Right lobe of liver (tissue), 6 donors: Measurements from ENCODE around the gene CTSD. TPM values are rescaled to one million over a fixed set of nuclear protein-coding genes. Genes with fewer than 3 reads are reported as not detected.

Experiments used
- ATAC-seq, 4 donors: fragments of 200-7000 bp; cut with Tn5 transposase; one replicate each; pipeline ENCODE4 v1.9.1; 2020; ENCODE audit warnings: mild to moderate bottlenecking in 4 of 4, moderate library complexity in 4 of 4
- DNase-seq, 3 donors: peaks; one replicate each; pipeline ENCODE4 v3.0.0-alpha.2; 2020
- H3K27ac ChIP-seq, 3 donors: fragments of 200-600 bp; one replicate each; pipeline ENCODE4 v1.8.0; 2022
- H3K27me3 ChIP-seq, 2 donors: fragments of 200-600 bp; one replicate each; pipeline ENCODE4 v1.8.0; 2022
- H3K36me3 ChIP-seq, 4 donors: fragments of 200-600 bp; sonication (generic) in 1 of 4; one replicate each; pipeline versions ENCODE4 v1.5.1 to v1.8.0; 2017 to 2022; ENCODE audit warnings: control low read depth in 1 of 4
- H3K4me1 ChIP-seq, 4 donors: fragments of 200-600 bp; sonication (generic) in 1 of 4; one replicate each; pipeline versions ENCODE4 v1.5.1 to v1.8.0; 2017 to 2022; ENCODE audit warnings: control low read depth in 1 of 4
- H3K4me3 ChIP-seq, 3 donors: fragments of 200-600 bp; one replicate each; pipeline ENCODE4 v1.8.0; 2022
- H3K9me3 ChIP-seq, 4 donors: fragments of 200-600 bp; sonication (generic) in 1 of 4; one replicate each; pipeline versions ENCODE4 v1.5.1 to v1.8.0; 2017 to 2022; ENCODE audit warnings: control low read depth in 1 of 4
- POLR2A ChIP-seq: fragments of 450-650 bp; IDR thresholded peaks from one replicate; pipeline ENCODE4 v1.6.1; 2017; ENCODE audit warnings: antibody characterized with exemption, mild to moderate bottlenecking
- WGBS: methylation state at CpG from one replicate; pipeline ENCODE4 v1.1.6; 2018; ENCODE audit warnings: low coverage, low lambda C conversion rate; ENCODE audit not compliant: insufficient coverage; ENCODE audit errors: missing lambda C conversion rate; 5-methylcytosine and 5-hydroxymethylcytosine counted together
- intact Hi-C, 2 donors: fragments of 100-400 bp; cut with DNase I; formaldehyde crosslinking; loops; one replicate each; pipeline versions ENCODE4 v1.11.2 to v1.14.1; 2022
- total RNA-seq, 6 experiments: library from RNA; depleted of rRNA in 2 of 6; stranded (reverse); fragments of >200 nt in 2 of 6; fragmentation: NEBNext Ultra II Directional in 3 of 6; extraction: Animal tissue kit (Norgen Biotek cat#: 25700) in 3 of 6; gene quantifications; one replicate each; pipeline versions ENCODE4 v1.1.0 to v1.2.4, GENCODE V29; 2016 to 2023
- TF ChIP-seq, protein P1 (sequence below), 4 donors: fragments of 200-600 bp in 3 of 4; fragments of 450-650 bp in 1 of 4; IDR thresholded peaks; one replicate each; pipeline versions ENCODE4 v1.5.1 to v1.8.0; 2016 to 2022; ENCODE audit warnings: antibody characterized with exemption in 4 of 4, mild to moderate bottlenecking in 2 of 4
- donor health status: DM: no; HTN: yes; CAD: no.
- donor health status: DM: no; HTN: no; CAD: no.
- donor health status: DM: no; HTN: no; CAD: no.
- donor health status: DM: no; HTN: yes; CAD: no.
- donor health status: DM: no; HTN: yes; CAD: no.

CTSD gene
- total RNA-seq, 6 experiments from 2014 or later, result 515 to 1,549 (median 1,009) TPM

DNA sequence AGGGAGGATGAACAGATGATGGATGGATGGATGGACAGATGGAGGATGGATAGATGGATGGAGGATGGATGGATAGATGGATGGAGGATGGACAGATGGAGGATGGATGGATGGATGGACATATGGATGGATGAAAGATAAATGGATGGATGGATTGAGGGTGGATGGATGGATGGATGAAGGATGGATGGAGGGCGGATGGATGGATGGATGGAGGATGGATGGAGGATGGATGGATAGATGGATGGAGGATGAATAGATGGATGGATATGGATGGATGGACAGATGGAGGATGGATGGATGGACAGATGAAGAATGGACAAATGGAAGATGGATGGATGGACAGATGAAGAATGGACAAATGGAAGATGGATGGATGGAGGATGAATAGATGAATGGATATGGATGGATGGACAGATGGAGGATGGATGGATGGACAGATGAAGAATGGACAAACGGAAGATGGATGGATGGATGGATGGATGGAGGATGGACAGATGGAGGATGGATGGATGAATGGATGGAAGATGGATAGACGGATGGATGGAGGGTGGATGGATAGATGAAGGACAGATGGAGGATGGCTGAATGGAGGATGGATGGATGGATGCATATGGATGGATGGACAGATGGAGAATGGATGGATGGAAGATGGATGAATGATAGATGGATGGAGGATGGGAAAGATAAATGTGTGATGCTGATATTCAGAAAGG, 20.7 kb downstream of the CTSD start:
- Histone ChIP-seq H3K36me3 (no peaks in the 10 kb centered on the region), H3K27ac (no peak overlapping the region), H3K4me1 (no peaks in the 10 kb centered on the region), H3K27me3 (no peaks in the 10 kb centered on the region), H3K4me3 (no peak overlapping the region), H3K9me3 (no peaks in the 10 kb centered on the region)
- TF ChIP-seq POLR2A, result no peak
- TF ChIP-seq, protein P1, sequence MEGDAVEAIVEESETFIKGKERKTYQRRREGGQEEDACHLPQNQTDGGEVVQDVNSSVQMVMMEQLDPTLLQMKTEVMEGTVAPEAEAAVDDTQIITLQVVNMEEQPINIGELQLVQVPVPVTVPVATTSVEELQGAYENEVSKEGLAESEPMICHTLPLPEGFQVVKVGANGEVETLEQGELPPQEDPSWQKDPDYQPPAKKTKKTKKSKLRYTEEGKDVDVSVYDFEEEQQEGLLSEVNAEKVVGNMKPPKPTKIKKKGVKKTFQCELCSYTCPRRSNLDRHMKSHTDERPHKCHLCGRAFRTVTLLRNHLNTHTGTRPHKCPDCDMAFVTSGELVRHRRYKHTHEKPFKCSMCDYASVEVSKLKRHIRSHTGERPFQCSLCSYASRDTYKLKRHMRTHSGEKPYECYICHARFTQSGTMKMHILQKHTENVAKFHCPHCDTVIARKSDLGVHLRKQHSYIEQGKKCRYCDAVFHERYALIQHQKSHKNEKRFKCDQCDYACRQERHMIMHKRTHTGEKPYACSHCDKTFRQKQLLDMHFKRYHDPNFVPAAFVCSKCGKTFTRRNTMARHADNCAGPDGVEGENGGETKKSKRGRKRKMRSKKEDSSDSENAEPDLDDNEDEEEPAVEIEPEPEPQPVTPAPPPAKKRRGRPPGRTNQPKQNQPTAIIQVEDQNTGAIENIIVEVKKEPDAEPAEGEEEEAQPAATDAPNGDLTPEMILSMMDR (IDR thresholded peaks at IDR 0.05), result no peak
- ATAC-seq (no peak), DNase-seq (no peak)
- WGBS, result 58% methylated on average over 3 of the region's 3 CpGs
- intact Hi-C loops, result loop anchor here in 1 of 2 donors (10.0 kb wide), 1 partner anchor 88 kb away; no protein-coding TSS in a partner anchor

DNA sequence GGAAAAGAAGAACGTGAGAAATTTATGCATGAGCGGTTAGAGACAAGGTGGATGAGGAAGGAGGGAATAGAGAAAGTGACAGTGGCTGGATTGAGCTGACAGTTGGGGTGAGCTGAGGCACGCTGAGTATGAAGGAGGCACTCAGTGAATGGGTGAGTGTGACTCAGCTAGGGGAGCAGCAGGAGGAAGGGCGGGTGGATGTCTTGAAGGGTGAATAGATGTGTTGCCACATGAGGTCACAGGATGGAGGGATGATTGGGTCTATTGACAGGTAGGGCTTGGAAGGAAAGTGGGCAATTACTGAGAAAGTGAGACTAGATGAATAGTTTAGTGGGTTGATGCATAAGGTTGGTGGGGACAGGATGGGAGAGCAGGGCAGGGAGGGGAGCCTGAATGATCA, 21.4 kb downstream of the CTSD start:
- Histone ChIP-seq H3K4me1 (no peaks in the 10 kb centered on the region), H3K4me3 (no peak overlapping the region), H3K27me3 (no peaks in the 10 kb centered on the region), H3K27ac (no peak overlapping the region), H3K9me3 (peaks cover 0 to under 1% (median 0%) of the 10 kb centered on the region in 4 donors), H3K36me3 (no peaks in the 10 kb centered on the region)
- DNase-seq, result peak in 1 of 3 donors; percentile 26
- no peak for ATAC-seq
- intact Hi-C loops, result loop anchor here in 1 of 2 donors (10.0 kb wide), 1 partner anchor 88 kb away; no protein-coding TSS in a partner anchor
- TF ChIP-seq POLR2A, result no peak
- TF ChIP-seq, protein P1 (IDR thresholded peaks at IDR 0.05), result no peak
- WGBS, result 62% methylated on average over 4 of the region's 4 CpGs

DNA sequence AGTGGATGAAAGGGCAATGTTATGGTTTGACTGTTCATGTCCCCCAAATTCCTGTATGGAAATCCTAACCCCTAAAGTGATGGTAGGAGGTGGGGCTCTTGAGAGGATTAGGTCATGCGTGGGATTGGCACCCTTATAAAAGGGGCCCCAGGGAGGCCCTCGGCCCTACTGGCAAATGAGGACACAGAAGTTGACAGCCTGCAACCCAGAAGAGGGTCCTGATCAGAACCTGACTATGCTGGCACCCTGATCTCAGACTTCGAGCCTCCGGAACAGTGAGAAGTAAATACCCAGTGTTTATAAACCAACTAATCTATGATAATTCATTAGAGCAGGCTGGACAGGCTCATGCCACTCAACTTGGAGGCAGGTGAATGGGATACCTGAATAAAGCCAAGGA, 22.0 kb downstream of the CTSD start:
- intact Hi-C loops, result loop anchor here in 1 of 2 donors (10.0 kb wide), 1 partner anchor 87 kb away; no protein-coding TSS in a partner anchor
- H3K4me1 ChIP-seq, result no peaks in the 10 kb centered on the region
- no peak overlapping the region for H3K4me3 ChIP-seq
- no peaks in the 10 kb centered on the region for H3K27me3 ChIP-seq
- no peak overlapping the region for H3K27ac ChIP-seq
- DNase-seq (no peak), ATAC-seq (no peak)
- WGBS, result 64% methylated on average over 3 of the region's 4 CpGs
- no peak for TF ChIP-seq POLR2A
- TF ChIP-seq, protein P1 (IDR thresholded peaks at IDR 0.05), result no peak
- H3K36me3 ChIP-seq, result no peaks in the 10 kb centered on the region
- H3K9me3 ChIP-seq, result peaks cover 0 to 6% (median 1%) of the 10 kb centered on the region in 4 donors

DNA sequence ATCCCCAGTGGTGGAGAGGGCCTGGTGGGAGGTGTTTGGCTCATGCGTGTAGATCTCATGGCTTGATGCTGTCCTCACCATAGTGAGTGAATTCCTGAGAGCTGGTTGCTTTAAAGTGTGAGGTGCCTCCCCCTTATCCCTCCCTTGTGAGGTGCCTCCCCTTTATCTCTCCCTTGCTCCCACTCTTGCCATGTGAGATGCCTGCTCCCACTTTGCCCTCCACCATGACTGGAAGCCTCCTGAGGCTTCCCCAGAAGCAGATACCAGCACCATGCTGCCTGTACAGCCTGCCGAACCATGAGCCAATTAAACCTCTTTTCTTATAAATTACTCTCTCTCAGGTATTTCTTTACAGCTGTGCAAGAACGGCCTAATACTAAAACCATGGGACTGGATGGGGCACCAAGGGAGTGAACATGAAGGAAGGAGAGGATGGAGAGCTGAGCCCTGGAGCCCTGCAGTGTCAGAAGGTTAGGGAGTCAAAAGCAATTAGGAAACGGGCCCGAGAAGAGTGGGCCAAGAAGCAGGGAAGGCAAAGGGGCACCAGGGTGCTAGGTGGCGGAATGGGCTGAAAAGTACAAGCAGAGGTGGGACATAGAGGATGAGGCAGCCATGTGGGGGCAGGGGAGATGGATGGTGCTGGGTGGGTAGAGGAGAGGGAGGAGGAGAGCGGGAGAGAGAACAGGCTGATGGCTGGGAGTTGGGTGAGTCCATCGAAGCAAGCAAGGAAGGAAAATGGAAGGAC, 22.8 kb downstream of the CTSD start:
- Histone ChIP-seq H3K9me3 (peaks cover 0 to 7% (median 1%) of the 10 kb centered on the region in 4 donors), H3K4me1 (no peaks in the 10 kb centered on the region)
- no peak for TF ChIP-seq POLR2A
- TF ChIP-seq, protein P1 (IDR thresholded peaks at IDR 0.05), result no peak

More for the DNA sequence above, 22.8 kb downstream of the CTSD start:
- ATAC-seq (peak in 3 of 4 donors; percentile 5 to 6 (median 5)), DNase-seq (peak in 1 of 3 donors; percentile 42)
- intact Hi-C loops, result loop anchor here in 1 of 2 donors (10.0 kb wide), 1 partner anchor 86 kb away; no protein-coding TSS in a partner anchor
- no peak overlapping the region for H3K27ac ChIP-seq
- H3K4me3 ChIP-seq, result no peak overlapping the region
- H3K36me3 ChIP-seq, result no peaks in the 10 kb centered on the region
- WGBS, result 64% methylated on average over 7 of the region's 8 CpGs
- H3K27me3 ChIP-seq, result no peaks in the 10 kb centered on the region
